ENCODE data around the gene SYF2. TPM values are rescaled to one million over a fixed set of nuclear protein-coding genes. Genes with fewer than 3 reads are reported as not detected.

SYF2 gene
- total and polyA plus RNA-seq, 2 of the 13 experiments (the other 11 are each of a cell fraction or from before 2014, with no cell fraction given), result 17.8 to 34.1 TPM

GRCh38 chr1:25197235-25197975 lies 34.9 kb downstream of the SYF2 start (continued):
- peak; percentile 53; the same call in 1 of the 2 replicates for TF ChIP-seq CEBPB (IDR thresholded peaks at IDR 0.05; ENCODE audit: borderline replicate concordance, low read depth, low read length)
- TF ChIP-seq PRMT3 (CRISPR knock-in tag; IDR thresholded peaks at IDR 0.05; ENCODE audit: borderline replicate concordance, low read depth), result no peak
- TF ChIP-seq NCOA2 (CRISPR knock-in tag; IDR thresholded peaks at IDR 0.05), result peak; percentile 4; the same call in 1 of the 2 replicates
- no peak for TF ChIP-seq IRF1 (CRISPR knock-in tag; IDR thresholded peaks at IDR 0.05; ENCODE audit: low read depth)
- TF ChIP-seq PCBP2 (optimal IDR thresholded peaks at IDR 0.05; ENCODE audit: low read depth, low read length, poor library complexity, severe bottlenecking), result no peak
- no peak for TF ChIP-seq GLMP (CRISPR knock-in tag; IDR thresholded peaks at IDR 0.05; ENCODE audit: borderline replicate concordance)
- peak; percentile 49; the same call in 1 of the 2 replicates for TF ChIP-seq SALL1 (CRISPR knock-in tag; IDR thresholded peaks at IDR 0.05)
- TF ChIP-seq ZNF597 (CRISPR knock-in tag; IDR thresholded peaks at IDR 0.05), result no peak
- no peak for TF ChIP-seq ZNF468 (CRISPR knock-in tag; IDR thresholded peaks at IDR 0.05)
- no peak for TF ChIP-seq RFXANK (CRISPR knock-in tag; IDR thresholded peaks at IDR 0.05)
- no peak for TF ChIP-seq MBD4 (IDR thresholded peaks at IDR 0.05; ENCODE audit: borderline replicate concordance, low read length)
- no peak for TF ChIP-seq ZNF75D (CRISPR knock-in tag; IDR thresholded peaks at IDR 0.05; ENCODE audit: borderline replicate concordance)
- no peak for TF ChIP-seq ZNF558 (CRISPR knock-in tag; IDR thresholded peaks at IDR 0.05; ENCODE audit: borderline replicate concordance)
- no peak for TF ChIP-seq ZNF792 (CRISPR knock-in tag; IDR thresholded peaks at IDR 0.05)
- TF ChIP-seq ZNF225 (CRISPR knock-in tag; IDR thresholded peaks at IDR 0.05), result no peak
- TF ChIP-seq SPEN (CRISPR knock-in tag; IDR thresholded peaks at IDR 0.05; ENCODE audit: low read depth), result peak; percentile 23; the same call in 1 of the 2 replicates
- no peak for TF ChIP-seq SKIL (CRISPR knock-in tag; IDR thresholded peaks at IDR 0.05; ENCODE audit: borderline replicate concordance)
- no peak; the same call in 1 of the 2 replicates for TF ChIP-seq DPF2 (CRISPR knock-in tag; IDR thresholded peaks at IDR 0.05; ENCODE audit: borderline replicate concordance, low read depth)
- TF ChIP-seq SOX5 (CRISPR knock-in tag; IDR thresholded peaks at IDR 0.05; ENCODE audit: borderline replicate concordance), result peak; percentile 70
- TF ChIP-seq ZNF607 (CRISPR knock-in tag; IDR thresholded peaks at IDR 0.05; ENCODE audit: borderline replicate concordance), result no peak
- TF ChIP-seq ZMYM2 (CRISPR knock-in tag; IDR thresholded peaks at IDR 0.05), result no peak
- TF ChIP-seq ZFY (CRISPR knock-in tag; IDR thresholded peaks at IDR 0.05), result no peak
- TF ChIP-seq ZBTB21 (CRISPR knock-in tag; IDR thresholded peaks at IDR 0.05), result no peak

All from HepG2 (cell line).